ENCODE data around the gene GNAQ. TPM values are rescaled to one million over a fixed set of nuclear protein-coding genes. Genes with fewer than 3 reads are reported as not detected.

Gene GNAQ
- total and polyA plus RNA-seq, 9 donors, result 22.0 to 72.2 (median 53.1) TPM

- no peak for DNase-seq
- TF ChIP-seq CTCF (IDR thresholded peaks at IDR 0.05) (no peak), POLR2A (IDR thresholded peaks at IDR 0.05) (no peak), EP300 (IDR thresholded peaks at IDR 0.05) (no peak)
- WGBS, 3 donors, result 52 to 54% (median 53%) methylated on average over 4 of the region's 4 CpGs
- Histone ChIP-seq H3K4me3 (no peak overlapping the region), H3K36me3 (no peaks in the 10 kb centered on the region), H3K27ac (no peak overlapping the region), H3K9me3 (no peaks in the 10 kb centered on the region), H3K27me3 (no peaks in the 10 kb centered on the region), H3K4me1 (ENCODE audit: insufficient read depth) (peaks cover 10% of the 10 kb centered on the region)
- intact Hi-C loops (cut with DNase I), result loop anchor here in 1 of 4 donors (10.0 kb wide), 1 partner anchor 200 kb away; the partner anchor contains the start of gene GNAQ
Measured at GRCh38 chr9:77834898-77835488, 196.6 kb downstream of the GNAQ start.

GRCh38 chr9:77833561-77834429 is 197.8 kb downstream of the GNAQ start:
- no peak for DNase-seq
- H3K36me3 ChIP-seq, result no peaks in the 10 kb centered on the region
- TF ChIP-seq CTCF (IDR thresholded peaks at IDR 0.05) (no peak), EP300 (IDR thresholded peaks at IDR 0.05) (no peak), POLR2A (IDR thresholded peaks at IDR 0.05) (no peak)
- peak overlapping the region in 1 of 2 donors; percentile 49 for H3K27ac ChIP-seq
- no peaks in the 10 kb centered on the region for H3K27me3 ChIP-seq
- intact Hi-C loops (cut with DNase I), result loop anchor here in 1 of 4 donors (10.0 kb wide), 1 partner anchor 201 kb away; the partner anchor contains the start of gene GNAQ
- no peak overlapping the region for H3K4me3 ChIP-seq
- WGBS, 3 donors, result 11 to 38% (median 13%) methylated on average over 1 of the region's 1 CpG
- no peaks in the 10 kb centered on the region for H3K9me3 ChIP-seq
- H3K4me1 ChIP-seq (ENCODE audit: insufficient read depth), result peaks cover 12% of the 10 kb centered on the region

- Histone ChIP-seq H3K27ac (peak overlapping the region; percentile 5 to 49), H3K9me3 (no peaks in the 10 kb centered on the region), H3K27me3 (no peaks in the 10 kb centered on the region), H3K36me3 (no peaks in the 10 kb centered on the region), H3K4me1 (ENCODE audit: insufficient read depth) (peaks cover 12% of the 10 kb centered on the region), H3K4me3 (no peak overlapping the region)
- peak; percentile 71 to 80 (median 77) for DNase-seq
- intact Hi-C loops (cut with DNase I), result loop anchor here in 1 of 4 donors (10.0 kb wide), 1 partner anchor 202 kb away; the partner anchor contains the start of gene GNAQ
- TF ChIP-seq POLR2A (IDR thresholded peaks at IDR 0.05), result no peak
- no peak for TF ChIP-seq CTCF (IDR thresholded peaks at IDR 0.05)
- WGBS, 3 donors, result 11 to 24% (median 12%) methylated on average over 9 of the region's 9 CpGs
Measured at GRCh38 chr9:77832639-77833038, 199.0 kb downstream of the GNAQ start.

GRCh38 chr9:77831781-77832180 is 199.8 kb downstream of the GNAQ start:
- Histone ChIP-seq H3K36me3 (no peaks in the 10 kb centered on the region), H3K27ac (peak overlapping the region in 1 of 2 donors; percentile 49), H3K4me1 (ENCODE audit: insufficient read depth) (peaks cover 12% of the 10 kb centered on the region), H3K27me3 (no peaks in the 10 kb centered on the region), H3K9me3 (no peaks in the 10 kb centered on the region), H3K4me3 (no peak overlapping the region)
- no peak for TF ChIP-seq CTCF (IDR thresholded peaks at IDR 0.05)
- TF ChIP-seq EP300 (IDR thresholded peaks at IDR 0.05), result no peak
- no peak for TF ChIP-seq POLR2A (IDR thresholded peaks at IDR 0.05)
- WGBS, 3 donors, result 96 to 100% (median 100%) methylated on average over 1 of the region's 1 CpG
- DNase-seq, result no peak
- intact Hi-C loops (cut with DNase I), result loop anchor here in 1 of 4 donors (10.0 kb wide), 1 partner anchor 203 kb away; the partner anchor contains the start of gene GNAQ
